NCI-H128 (cell line): Measurements from ENCODE around the gene PPP1R12B.
"Not testable (repeated sequence)": the region's sequence is repeated elsewhere in the genome, so short reads cannot be mapped to it uniquely, and the experiment has no call there.

Experiments used
- DNase-seq: peaks from one replicate; lab custom pipeline; 2025; ENCODE audit not compliant: unreplicated experiment; lab: John Stamatoyannopoulos, UW

The PPP1R12B gene

DNA sequence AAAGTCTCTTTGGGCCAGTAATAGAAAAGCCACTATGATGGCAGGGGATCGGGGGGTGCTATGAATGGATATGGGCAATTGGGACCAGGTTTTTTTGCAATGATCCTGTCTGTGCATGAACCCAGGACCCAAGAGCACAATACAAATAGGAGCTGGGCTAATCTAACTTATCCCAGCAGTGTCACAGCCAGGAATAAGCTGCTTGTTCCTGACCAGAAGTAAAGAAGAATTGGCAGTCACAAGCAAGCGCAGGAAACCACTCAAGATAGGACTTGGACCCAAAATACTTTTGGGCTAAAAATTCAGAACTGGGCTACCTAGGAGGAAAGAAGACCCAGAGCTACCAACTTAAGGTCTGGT, 172.3 kb downstream of the PPP1R12B start:
- not testable (repeated sequence) for DNase-seq

DNA sequence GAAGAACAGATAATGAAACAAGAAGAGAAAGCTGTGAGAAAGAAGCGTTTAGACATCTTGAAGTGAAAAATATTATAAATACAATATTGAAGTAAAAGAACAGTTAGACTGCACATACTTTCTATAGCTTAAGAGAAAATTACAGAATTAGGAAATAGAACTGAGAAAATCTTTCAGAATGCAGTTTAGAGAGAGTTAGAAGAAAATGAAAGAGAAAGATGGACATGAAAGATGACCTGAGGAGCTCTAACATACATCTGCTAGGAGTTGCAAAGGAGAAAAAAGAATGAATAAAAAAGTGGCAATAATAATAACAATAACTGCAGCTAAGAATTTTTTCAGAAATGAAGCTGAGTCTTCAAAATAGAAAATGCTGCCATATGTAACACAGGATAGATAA, 173.0 kb downstream of the PPP1R12B start:
- not testable (repeated sequence) for DNase-seq

GRCh38 chr1:202521886-202522285, 173.4 kb downstream of the PPP1R12B start:
- no peak for DNase-seq

DNA sequence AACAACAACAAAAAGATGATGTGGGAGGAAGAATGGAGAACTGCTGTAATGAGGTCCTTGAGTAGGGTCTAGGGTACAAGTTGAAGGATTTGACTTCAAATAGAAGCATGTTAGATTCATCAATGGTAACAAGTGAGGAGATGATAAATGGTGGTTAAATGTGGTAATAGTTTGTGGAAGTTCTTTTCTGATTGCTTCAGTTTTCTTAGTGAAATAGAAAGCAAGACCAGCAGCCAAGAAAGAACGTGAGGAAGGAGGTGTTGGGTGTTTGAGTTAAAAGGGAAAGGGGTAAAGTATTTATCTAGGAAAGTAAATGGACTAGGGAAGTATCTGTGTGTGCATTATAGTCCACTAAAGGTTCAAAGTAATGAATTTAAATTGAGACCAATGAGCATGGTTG, 177.6 kb downstream of the PPP1R12B start:
- DNase-seq, result not testable (repeated sequence)

DNA sequence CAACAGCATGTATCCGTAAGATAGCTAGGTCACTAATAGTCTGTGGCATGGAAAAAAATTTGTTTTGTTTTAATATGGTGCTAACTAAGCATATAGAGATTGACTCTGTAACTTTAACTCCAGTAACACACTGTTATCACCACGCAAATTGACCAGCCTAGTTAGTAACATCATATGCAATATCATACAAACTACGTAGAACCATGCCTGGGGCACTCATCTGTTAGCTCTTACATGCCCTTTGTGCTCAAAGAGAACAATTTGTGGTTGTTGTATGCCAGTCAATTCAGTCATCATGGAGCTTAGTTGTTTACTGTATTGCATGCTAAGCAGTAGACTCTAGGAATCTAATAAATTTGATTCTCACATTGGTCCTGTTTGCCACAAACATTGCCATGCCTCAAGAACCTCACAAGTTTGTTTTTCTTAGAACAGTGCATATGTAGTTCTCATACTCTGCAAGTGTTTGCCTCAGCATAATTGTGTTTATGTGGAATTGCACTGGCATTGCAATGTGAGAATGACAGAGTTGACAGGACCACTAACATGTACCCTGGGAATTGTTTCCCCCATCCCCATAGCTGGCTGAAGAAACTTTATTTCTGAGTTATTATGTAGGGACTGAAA, 179.7 kb downstream of the PPP1R12B start:
- DNase-seq, result not testable (repeated sequence)

- not testable (repeated sequence) for DNase-seq
These were observed 182.2 kb downstream of the PPP1R12B start for GRCh38 chr1:202530686-202531085.

DNA sequence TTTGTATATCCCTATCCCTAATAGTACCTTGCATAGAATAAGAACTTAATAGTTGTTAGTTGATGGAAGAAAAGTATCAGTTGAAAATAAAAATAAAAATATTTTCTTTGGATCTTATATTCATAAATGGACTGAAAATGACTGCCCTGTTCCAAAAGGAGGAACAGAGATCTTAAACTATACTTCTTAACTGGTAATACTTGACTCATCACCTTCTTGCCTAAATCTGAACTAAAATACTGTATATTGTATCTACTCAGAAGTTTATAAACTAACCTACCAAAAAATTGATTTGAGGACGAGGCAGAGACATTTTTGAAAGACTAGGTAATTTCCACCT, 182.9 kb downstream of the PPP1R12B start:
- DNase-seq, result no peak

GRCh38 chr1:202531812-202532616, 183.5 kb downstream of the PPP1R12B start:
- DNase-seq, result not testable (repeated sequence)

DNA sequence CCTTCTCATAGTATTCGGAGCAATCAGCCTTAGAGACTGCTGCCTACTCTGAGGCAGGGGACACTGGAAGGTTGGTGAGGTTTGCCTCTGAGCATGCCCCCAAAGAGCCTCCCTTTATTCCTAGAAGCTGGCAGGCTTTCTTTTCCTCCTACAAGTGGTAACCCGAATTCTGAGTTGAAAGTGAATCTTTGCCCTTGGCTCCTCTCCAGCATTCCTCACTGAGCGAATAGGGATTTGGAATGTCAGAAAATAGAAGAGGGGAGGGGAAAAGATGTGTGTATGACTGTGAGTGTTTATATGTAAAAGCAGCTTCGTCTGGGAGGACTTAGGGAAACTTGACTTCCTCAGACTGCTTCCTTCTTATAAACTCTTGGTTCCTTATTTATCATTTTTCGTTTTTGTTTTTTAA, 190.7 kb downstream of the PPP1R12B start:
- not testable (repeated sequence) for DNase-seq

- DNase-seq, result not testable (repeated sequence)
These were observed 191.1 kb downstream of the PPP1R12B start for GRCh38 chr1:202539583-202539982.

- no peak for DNase-seq
These were observed 191.5 kb downstream of the PPP1R12B start for GRCh38 chr1:202540014-202540413.

GRCh38 chr1:202540448-202540847, 191.9 kb downstream of the PPP1R12B start:
- no peak for DNase-seq

DNA sequence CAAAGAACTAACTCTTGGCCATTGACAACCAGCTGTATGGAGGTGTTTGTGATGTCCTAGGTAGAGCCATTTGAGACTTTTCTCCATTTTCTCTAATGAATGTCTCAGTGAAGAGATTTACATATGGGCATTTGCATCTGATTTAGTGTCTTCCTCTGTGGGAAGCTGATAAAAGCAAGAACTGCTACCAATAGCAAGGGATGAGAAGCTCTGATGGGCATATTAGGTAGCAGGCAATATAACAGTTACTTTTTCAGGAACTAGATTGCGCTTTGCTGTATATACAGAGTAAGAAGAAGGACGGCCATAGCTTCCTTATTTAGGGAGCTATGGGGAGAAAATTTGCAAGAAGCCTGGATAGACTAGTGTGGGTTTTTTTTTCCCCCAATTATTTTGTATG, 192.4 kb downstream of the PPP1R12B start:
- DNase-seq, result not testable (repeated sequence)

DNA sequence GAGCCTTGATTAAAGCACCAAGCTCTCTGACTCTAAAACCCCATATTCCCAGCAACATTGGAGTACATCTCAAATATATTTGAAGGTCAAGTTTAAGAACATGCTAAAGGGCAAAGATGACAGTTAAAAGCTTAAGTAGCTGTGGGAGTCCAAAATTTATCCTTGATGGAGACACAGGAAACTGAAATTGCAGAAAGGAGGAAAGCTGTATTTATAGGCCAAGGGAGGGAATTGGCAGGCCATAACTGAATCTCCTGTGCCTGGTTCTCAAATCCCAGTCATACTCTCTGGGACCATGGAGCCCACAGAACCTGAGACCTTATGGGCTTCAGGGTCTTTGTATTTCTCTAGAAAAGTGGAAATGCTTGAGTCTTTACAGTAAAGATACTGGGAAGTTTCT, 193.9 kb downstream of the PPP1R12B start:
- DNase-seq, result not testable (repeated sequence)

- DNase-seq, result not testable (repeated sequence)
These were observed 195.0 kb downstream of the PPP1R12B start for GRCh38 chr1:202543537-202543936.

DNA sequence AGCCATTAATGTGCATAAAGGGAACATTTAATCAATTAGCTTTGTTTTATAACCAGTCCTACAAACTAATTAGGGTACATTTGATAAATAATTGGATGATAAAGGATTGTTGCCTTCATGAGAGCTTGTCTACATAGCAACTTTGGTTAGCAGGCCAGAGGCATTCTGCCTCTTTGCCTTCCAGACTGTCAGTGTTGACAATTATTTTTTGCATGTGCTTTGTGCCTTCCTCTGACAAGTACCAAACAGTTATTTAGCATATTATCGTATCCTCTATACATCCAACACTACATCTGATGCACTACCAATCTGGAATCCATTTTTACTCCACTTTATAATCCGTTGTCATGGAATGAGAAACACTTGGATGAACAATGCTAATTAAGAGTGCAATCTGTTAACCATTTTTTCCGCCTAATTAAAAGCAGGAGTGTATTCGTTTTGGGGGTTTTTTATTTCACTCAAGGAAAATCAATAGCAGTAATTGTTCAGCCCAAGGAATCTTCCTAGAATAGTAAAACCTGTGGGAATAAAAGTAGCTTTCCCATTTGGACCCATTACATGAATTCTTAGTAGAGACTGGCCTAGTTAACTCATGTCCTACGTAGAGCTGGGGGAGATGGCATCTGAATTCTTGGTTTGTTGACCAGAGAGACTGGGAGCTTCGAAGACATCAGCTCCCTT, 196.4 kb downstream of the PPP1R12B start:
- DNase-seq, result not testable (repeated sequence)

DNA sequence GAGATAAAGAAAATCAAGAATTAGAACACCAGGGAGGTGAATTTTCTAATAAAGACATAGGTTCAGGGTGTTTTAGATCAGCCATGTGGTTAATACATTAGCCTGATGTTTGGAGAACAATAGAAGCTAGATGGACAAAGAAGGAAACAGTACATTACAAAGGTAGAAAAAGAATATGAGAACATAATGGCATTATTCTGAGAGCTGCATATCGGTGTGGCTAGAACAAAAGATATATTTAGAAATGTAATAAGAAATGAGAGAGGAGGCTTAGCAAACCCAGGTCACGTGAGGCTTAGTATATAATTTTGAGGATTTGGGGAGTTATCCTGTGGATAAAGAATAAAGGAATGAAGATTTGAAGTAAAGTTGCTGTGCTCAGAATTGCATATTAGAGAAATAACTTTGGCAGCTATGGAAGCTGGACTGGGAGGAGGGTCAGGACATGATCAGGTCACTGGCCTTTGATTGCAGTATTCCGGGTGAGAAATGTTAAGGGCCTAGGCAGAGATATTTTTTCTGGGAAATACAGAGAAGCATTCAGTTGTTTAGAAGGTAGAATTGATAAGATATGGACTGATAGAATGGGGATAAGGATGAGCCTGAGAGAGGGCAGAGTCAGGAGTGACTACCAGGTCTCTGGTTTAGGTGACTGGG, 197.3 kb downstream of the PPP1R12B start:
- DNase-seq, result not testable (repeated sequence)

DNA sequence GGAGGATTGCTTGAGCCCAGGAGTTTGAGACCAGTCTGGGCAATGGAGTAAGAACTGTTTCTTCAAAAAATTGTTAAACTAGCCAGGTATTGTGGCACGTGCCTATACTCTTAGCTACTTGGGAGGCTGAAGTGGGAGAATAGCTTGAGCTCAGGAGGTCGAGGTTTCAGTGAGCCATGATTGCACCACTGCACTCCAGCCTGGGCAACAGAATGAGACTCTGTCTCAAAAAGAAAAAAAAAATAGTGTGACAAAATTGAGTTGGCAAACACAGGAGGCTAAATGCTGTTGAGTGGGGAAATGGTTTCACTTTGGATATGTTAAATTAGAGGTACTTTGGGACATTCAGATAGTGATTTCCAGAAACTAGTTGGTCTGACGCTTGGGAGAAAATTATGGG, 197.9 kb downstream of the PPP1R12B start:
- DNase-seq, result not testable (repeated sequence)

GRCh38 chr1:202546796-202547195, 198.3 kb downstream of the PPP1R12B start:
- not testable (repeated sequence) for DNase-seq

DNA sequence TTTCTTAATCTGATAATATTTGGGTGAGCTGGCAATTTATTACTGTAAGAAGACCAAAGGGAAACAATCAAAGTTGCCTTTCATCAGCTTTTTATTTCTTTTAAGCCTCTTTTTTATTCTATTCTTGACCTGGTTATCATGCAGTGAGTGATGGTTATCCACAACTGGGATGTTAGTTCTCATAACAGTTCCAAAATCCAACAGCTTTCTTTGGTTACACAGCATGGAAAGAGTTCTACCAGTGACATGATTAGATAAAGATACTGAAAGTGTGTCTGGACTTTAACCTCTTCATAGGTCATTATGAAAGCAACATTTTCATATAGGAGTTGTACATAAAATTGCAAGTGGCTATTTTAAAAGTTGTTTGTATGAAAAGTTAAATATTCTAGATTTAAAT, 198.7 kb downstream of the PPP1R12B start:
- DNase-seq, result no peak

GRCh38 chr1:202550088-202550487, 201.6 kb downstream of the PPP1R12B start:
- DNase-seq, result not testable (repeated sequence)
